OCI-LY3 (cell line): ENCODE results near the gene CXCL16.

Experiments used
- EZH2phosphoT487 ChIP-seq: fragments of 200-600 bp; shearing (Covaris generic); IDR thresholded peaks from 2 replicates; pipeline ENCODE4 v1.6.1; 2018; ENCODE audit warnings: antibody characterized with exemption, mixed run types, low read depth
- TF ChIP-seq, protein P1 (sequence below): fragments of 200-600, 300-600 bp; sonication (generic); IDR thresholded peaks from 2 replicates; pipeline ENCODE4 v1.5.1; 2014; ENCODE audit warnings: antibody characterized with exemption, low read length, low read depth

DNA sequence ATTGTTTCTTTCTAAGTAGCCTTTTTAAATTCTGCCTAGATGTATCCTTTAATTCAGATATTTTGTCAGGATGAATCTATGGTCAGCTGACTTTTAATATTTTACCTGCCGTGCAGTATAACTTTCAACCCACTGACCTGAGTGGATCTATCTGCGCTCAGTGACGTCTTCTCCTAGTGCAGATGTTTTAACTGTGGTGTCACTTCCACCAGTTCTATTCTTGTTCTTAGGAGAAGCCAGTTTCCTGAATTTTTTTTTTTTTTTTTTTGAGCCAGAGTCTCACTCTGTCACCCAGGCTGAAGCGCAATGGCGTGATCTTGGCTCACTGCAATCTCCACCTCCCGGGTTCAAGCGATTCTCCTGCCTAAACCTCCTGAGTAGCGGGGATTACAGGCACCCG, 27.0 kb upstream of the CXCL16 start:
- TF ChIP-seq, protein P1, sequence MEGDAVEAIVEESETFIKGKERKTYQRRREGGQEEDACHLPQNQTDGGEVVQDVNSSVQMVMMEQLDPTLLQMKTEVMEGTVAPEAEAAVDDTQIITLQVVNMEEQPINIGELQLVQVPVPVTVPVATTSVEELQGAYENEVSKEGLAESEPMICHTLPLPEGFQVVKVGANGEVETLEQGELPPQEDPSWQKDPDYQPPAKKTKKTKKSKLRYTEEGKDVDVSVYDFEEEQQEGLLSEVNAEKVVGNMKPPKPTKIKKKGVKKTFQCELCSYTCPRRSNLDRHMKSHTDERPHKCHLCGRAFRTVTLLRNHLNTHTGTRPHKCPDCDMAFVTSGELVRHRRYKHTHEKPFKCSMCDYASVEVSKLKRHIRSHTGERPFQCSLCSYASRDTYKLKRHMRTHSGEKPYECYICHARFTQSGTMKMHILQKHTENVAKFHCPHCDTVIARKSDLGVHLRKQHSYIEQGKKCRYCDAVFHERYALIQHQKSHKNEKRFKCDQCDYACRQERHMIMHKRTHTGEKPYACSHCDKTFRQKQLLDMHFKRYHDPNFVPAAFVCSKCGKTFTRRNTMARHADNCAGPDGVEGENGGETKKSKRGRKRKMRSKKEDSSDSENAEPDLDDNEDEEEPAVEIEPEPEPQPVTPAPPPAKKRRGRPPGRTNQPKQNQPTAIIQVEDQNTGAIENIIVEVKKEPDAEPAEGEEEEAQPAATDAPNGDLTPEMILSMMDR, result no peak
- TF ChIP-seq EZH2phosphoT487, result no peak
